ENCODE results near the gene IRF2BP2. TPM values are rescaled to one million over a fixed set of nuclear protein-coding genes. Genes with fewer than 3 reads are reported as not detected.

IRF2BP2 gene
- total RNA-seq: 72.9 TPM

DNA sequence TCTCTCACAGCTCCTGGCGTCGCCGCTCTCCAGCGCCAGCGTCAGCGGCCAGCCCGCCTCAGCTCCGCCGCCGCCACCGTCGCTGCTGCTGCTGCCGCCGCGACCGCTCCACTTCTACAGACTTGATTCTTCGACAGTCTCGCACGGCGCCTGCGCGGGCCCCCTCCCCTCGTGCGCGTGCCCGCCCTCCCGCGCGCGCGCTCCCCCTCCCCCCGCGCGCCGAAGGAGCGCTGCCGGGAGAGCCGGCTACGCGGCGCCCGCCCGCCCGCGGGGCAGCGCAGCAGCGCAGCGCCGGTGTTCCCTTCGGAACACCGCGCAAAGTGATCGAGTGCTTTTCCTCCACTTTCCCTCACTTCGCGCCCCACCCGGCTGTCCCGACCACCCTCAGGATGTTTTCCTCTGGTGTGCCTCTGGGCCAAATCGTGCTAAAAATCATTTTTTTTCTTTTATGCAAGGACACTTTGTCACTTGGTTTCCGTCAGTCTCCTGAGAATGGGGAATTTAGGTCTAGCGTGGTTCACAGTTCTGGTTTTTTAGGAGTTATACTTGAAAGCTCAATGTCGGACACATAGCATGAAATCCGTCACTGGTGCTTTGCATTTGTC lies at the start of gene IRF2BP2:
IRF2BP2 (minus strand) TSS at position 118 of the 605 bp plus-strand sequence. CDS start 684 bp downstream, outside the sequence.
- no peaks in the 10 kb centered on the region for H3K9me3 ChIP-seq
- H3K27ac ChIP-seq: peak within 1 kb of the TSS; percentile 100
- H3K4me3 ChIP-seq: peak within 1 kb of the TSS; percentile 86 to 90
- H3K4me1 ChIP-seq: peaks cover 50% of the 10 kb centered on the region
- intact Hi-C loops (cut with DNase I): loop anchor here (2.0 to 10.0 kb wide), 5 partner anchors 79 to 1455 kb away; partner anchors contain the start of gene NID1
- H3K36me3 ChIP-seq: peaks cover 0 to 22% of the 10 kb centered on the region in 2 donors
- no peak for DNase-seq (ENCODE audit: extremely low spot score in 2 of 2)
- no peaks in the 10 kb centered on the region for H3K27me3 ChIP-seq
- TF ChIP-seq POLR2AphosphoS5 (IDR thresholded peaks at IDR 0.05; ENCODE audit: insufficient read depth in 1 of 2, low read depth in 1 of 2) (no peak), POLR2A (IDR thresholded peaks at IDR 0.05) (peak in 1 of 2 donors; percentile 94)

DNA sequence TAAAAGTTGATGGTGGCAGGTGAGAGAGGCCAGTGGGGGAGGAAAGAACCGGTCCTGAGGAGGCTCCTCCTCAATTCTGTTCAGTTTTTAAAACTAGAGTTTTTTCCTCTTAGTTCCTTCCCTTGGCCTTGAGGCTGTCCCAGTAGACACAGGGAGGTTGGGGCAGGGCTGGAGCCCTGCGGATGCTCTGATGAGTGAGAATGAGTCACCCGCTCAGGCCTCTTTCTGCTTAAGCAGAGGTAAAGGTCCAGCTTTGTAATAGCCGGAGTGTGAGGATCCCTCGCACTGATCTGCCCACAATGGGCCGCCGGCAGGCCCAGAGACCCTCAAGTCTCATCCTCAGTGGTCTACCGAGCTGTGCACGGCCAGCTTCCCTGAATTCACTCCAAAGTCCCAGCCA lies 49.6 kb upstream of the IRF2BP2 start:
- no peak overlapping the region for H3K4me3 ChIP-seq
- H3K4me1 ChIP-seq: peaks cover 18% of the 10 kb centered on the region
- no peaks in the 10 kb centered on the region for H3K27me3 ChIP-seq
- intact Hi-C loops (cut with DNase I): no loop called here
- TF ChIP-seq POLR2AphosphoS5 (IDR thresholded peaks at IDR 0.05; ENCODE audit: insufficient read depth in 1 of 2, low read depth in 1 of 2) (no peak), POLR2A (IDR thresholded peaks at IDR 0.05) (no peak)
- TF ChIP-seq, protein P1, sequence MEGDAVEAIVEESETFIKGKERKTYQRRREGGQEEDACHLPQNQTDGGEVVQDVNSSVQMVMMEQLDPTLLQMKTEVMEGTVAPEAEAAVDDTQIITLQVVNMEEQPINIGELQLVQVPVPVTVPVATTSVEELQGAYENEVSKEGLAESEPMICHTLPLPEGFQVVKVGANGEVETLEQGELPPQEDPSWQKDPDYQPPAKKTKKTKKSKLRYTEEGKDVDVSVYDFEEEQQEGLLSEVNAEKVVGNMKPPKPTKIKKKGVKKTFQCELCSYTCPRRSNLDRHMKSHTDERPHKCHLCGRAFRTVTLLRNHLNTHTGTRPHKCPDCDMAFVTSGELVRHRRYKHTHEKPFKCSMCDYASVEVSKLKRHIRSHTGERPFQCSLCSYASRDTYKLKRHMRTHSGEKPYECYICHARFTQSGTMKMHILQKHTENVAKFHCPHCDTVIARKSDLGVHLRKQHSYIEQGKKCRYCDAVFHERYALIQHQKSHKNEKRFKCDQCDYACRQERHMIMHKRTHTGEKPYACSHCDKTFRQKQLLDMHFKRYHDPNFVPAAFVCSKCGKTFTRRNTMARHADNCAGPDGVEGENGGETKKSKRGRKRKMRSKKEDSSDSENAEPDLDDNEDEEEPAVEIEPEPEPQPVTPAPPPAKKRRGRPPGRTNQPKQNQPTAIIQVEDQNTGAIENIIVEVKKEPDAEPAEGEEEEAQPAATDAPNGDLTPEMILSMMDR (IDR thresholded peaks at IDR 0.05): no peak
- DNase-seq (ENCODE audit: extremely low spot score in 2 of 2): no peak
- H3K36me3 ChIP-seq: no peaks in the 10 kb centered on the region
- no peaks in the 10 kb centered on the region for H3K9me3 ChIP-seq
- H3K27ac ChIP-seq: peak overlapping the region; percentile 36

- no peaks in the 10 kb centered on the region for H3K27me3 ChIP-seq
- no peak for DNase-seq (ENCODE audit: extremely low spot score in 2 of 2)
- intact Hi-C loops (cut with DNase I): no loop called here
- no peak overlapping the region for H3K4me3 ChIP-seq
- no peaks in the 10 kb centered on the region for H3K9me3 ChIP-seq
- peaks cover 18% of the 10 kb centered on the region for H3K4me1 ChIP-seq
- H3K36me3 ChIP-seq: no peaks in the 10 kb centered on the region
- TF ChIP-seq, protein P1 (IDR thresholded peaks at IDR 0.05): no peak
- TF ChIP-seq POLR2AphosphoS5 (IDR thresholded peaks at IDR 0.05; ENCODE audit: insufficient read depth in 1 of 2, low read depth in 1 of 2): peak; percentile 23 to 64
- H3K27ac ChIP-seq: peak overlapping the region; percentile 51
These were observed 48.2 kb upstream of the IRF2BP2 start for GRCh38 chr1:234658138-234658537.

DNA sequence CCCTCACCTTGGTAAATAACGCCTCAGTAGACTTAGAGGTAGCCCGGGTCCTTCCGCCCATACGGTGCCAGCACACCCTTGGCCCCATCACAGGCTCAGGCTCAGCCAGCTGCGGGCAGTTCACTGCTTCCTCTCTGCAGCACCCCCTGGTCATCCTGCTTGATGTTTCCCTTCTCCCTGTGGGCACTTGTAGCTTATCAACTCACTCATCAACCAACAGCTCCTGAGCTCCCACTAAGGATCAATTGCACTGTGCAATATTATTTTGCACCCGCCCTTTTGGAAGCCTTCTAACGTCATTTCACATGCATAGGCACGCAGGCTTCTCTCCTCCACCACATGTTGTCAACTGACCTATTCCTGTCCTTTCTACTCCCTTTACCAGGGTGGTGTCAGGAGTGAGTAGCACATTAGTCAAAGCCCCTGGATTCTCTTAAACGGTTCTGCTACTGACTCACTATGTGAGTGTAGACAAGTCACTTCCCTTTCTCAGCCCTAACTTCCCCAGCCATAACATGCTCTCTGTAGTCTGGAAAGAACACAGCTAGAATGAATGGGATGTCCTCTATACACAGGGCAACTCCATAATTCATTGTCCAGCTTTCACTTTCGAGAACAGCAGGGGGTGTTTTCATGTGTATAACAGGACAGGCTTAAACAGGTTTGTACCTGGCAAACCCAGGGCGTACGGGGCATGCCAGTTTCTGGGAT lies 47.1 kb upstream of the IRF2BP2 start:
- Histone ChIP-seq H3K36me3 (no peaks in the 10 kb centered on the region), H3K27me3 (no peaks in the 10 kb centered on the region), H3K27ac (peak overlapping the region; percentile 59), H3K4me3 (peak overlapping the region in 1 of 2 donors; percentile 10), H3K4me1 (peaks cover 18% of the 10 kb centered on the region), H3K9me3 (no peaks in the 10 kb centered on the region)
- intact Hi-C loops (cut with DNase I): no loop called here
- no peak for DNase-seq (ENCODE audit: extremely low spot score in 2 of 2)
- TF ChIP-seq, protein P1 (IDR thresholded peaks at IDR 0.05): no peak
- TF ChIP-seq POLR2A (IDR thresholded peaks at IDR 0.05): no peak
- TF ChIP-seq POLR2AphosphoS5 (IDR thresholded peaks at IDR 0.05; ENCODE audit: insufficient read depth in 1 of 2, low read depth in 1 of 2): peak; percentile 39 to 53

DNA sequence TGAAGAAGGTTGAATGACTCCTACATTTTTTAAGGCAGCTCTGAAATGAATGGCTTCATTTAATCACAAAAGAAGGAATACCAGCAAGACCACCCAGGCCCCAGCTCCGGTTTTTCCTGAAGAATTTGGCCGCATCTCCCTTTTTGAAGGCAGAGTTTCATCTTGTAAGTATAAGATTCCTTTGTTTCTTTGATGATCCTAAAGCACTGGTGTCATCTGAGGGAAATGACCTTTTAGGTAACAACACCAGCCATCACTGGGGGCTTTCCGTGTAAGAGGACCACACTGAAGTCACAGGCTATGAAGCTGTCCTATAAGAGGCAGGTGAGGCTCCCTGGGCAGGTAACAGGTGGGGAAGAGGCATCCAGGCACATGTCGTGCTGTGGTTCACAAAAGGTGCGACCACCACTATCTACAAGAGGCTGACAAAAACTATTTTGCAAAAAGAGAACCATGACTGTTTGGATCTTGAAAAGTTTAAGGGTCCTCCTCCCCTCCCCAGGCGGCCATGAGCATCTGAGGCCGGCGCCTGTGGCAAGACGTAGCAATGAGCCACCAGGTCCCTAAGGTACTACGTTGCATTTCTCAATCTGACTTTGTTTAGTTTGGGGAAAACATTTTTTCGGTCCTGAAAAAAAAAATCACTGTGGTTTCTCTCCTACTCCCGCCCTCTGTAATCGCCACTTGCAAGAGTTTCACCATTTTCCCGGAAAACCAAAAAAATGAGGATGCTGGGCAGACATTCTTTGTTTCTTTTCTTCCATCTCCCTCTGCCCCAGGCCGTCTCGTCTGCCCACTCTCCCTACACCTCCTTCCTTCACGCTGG lies 46.3 kb upstream of the IRF2BP2 start:
- Histone ChIP-seq H3K36me3 (no peaks in the 10 kb centered on the region), H3K27me3 (no peaks in the 10 kb centered on the region), H3K27ac (peak overlapping the region; percentile 59), H3K4me3 (peak overlapping the region in 1 of 2 donors; percentile 10), H3K4me1 (peaks cover 18% of the 10 kb centered on the region), H3K9me3 (no peaks in the 10 kb centered on the region)
- TF ChIP-seq POLR2AphosphoS5 (IDR thresholded peaks at IDR 0.05; ENCODE audit: insufficient read depth in 1 of 2, low read depth in 1 of 2) (no peak), POLR2A (IDR thresholded peaks at IDR 0.05) (no peak)
- TF ChIP-seq, protein P1 (IDR thresholded peaks at IDR 0.05): no peak
- intact Hi-C loops (cut with DNase I): no loop called here
- DNase-seq (ENCODE audit: extremely low spot score in 2 of 2): no peak
